ENCODE data around the gene KIAA1671. TPM values are rescaled to one million over a fixed set of nuclear protein-coding genes. Genes with fewer than 3 reads are reported as not detected.

Gene KIAA1671
- total RNA-seq, 1 experiment from 2014 or later: 12.8 TPM

DNA sequence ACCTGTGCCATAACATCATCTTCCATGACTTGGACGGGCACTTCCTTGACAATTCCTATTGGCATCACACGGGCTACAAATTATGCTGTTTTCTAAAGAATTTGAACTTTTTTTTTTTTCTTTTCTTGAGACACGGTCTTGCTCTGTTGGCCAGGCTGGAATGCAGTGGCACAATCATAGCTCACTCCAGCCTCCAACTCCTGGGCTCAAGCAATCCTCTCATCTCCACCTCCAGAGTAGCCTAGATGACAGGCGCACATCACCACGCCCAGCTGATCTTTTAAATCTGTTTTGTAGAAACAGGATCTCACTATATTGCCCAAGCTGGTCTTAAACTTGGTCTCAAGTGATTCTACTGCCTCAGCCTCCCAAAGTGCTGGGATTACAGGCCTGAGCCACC, 243.8 kb downstream of the KIAA1671 start:
- intact Hi-C loops (cut with micrococcal nuclease; ENCODE audit: unreplicated experiment): no loop called here
- DNase-seq (ENCODE audit: low spot score): no peak
- Histone ChIP-seq H3K9me3 (ENCODE audit: low read depth, low read length, poor library complexity, severe bottlenecking) (no peaks in the 10 kb centered on the region), H3K4me3 (ENCODE audit: low read depth, low read length, poor library complexity, severe bottlenecking) (no peak overlapping the region), H3K27ac (ENCODE audit: low read depth, low read length, poor library complexity, severe bottlenecking) (no peak overlapping the region), H3K4me1 (ENCODE audit: insufficient read depth, low read length, poor library complexity, severe bottlenecking) (no peaks in the 10 kb centered on the region), H3K36me3 (ENCODE audit: insufficient read depth, low read length, poor library complexity, severe bottlenecking) (no peaks in the 10 kb centered on the region), H3K27me3 (replicated peaks; ENCODE audit: insufficient read depth, low read depth, low read length, poor library complexity) (no peaks in the 10 kb centered on the region)
- TF ChIP-seq EZH2 (IDR thresholded peaks at IDR 0.05; ENCODE audit: borderline replicate concordance, low read depth, low read length, poor library complexity, severe bottlenecking) (no peak), CTCF (conservative IDR thresholded peaks at IDR 0.05; ENCODE audit: low read depth, low read length) (no peak)
- ChIA-PET CTCF (no interaction called here), POLR2A (ENCODE audit: low non-redundant PET) (no interaction called here)
- no TSS peak for BruUV-seq (replicated peaks)

DNA sequence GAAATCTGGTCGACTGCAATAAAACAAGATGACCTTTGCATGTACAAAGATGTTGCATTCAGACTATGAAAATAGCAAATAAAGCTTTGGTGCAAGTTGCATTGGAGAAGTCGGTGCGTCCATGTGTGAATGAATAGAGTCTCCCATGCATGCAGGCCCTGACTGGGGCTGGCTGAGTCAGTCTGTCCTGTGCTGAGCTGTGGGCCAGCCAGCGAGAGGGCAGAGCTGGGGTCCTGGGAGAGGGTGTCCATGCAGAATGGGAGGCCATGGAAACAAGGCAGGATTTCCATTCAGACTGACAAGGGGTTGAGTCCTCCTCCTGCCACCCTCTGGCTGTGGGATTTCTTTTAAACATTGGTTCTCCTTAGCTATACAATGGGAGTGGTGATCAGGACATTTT, 244.8 kb downstream of the KIAA1671 start:
- no peak overlapping the region for H3K4me3 ChIP-seq (ENCODE audit: low read depth, low read length, poor library complexity, severe bottlenecking)
- no peak overlapping the region for H3K27ac ChIP-seq (ENCODE audit: low read depth, low read length, poor library complexity, severe bottlenecking)
- BruUV-seq (replicated peaks): no TSS peak
- no peak for TF ChIP-seq EZH2 (IDR thresholded peaks at IDR 0.05; ENCODE audit: borderline replicate concordance, low read depth, low read length, poor library complexity, severe bottlenecking)
- TF ChIP-seq CTCF (conservative IDR thresholded peaks at IDR 0.05; ENCODE audit: low read depth, low read length): no peak
- no peaks in the 10 kb centered on the region for H3K27me3 ChIP-seq (replicated peaks; ENCODE audit: insufficient read depth, low read depth, low read length, poor library complexity)
- no peaks in the 10 kb centered on the region for H3K36me3 ChIP-seq (ENCODE audit: insufficient read depth, low read length, poor library complexity, severe bottlenecking)
- no peak for DNase-seq (ENCODE audit: low spot score)
- ChIA-PET POLR2A (ENCODE audit: low non-redundant PET) (no interaction called here), CTCF (no interaction called here)
- intact Hi-C loops (cut with micrococcal nuclease; ENCODE audit: unreplicated experiment): no loop called here
- H3K4me1 ChIP-seq (ENCODE audit: insufficient read depth, low read length, poor library complexity, severe bottlenecking): no peaks in the 10 kb centered on the region
- H3K9me3 ChIP-seq (ENCODE audit: low read depth, low read length, poor library complexity, severe bottlenecking): no peaks in the 10 kb centered on the region

- BruUV-seq (replicated peaks): no TSS peak
- H3K36me3 ChIP-seq (ENCODE audit: insufficient read depth, low read length, poor library complexity, severe bottlenecking): no peaks in the 10 kb centered on the region
- ChIA-PET POLR2A (ENCODE audit: low non-redundant PET) (no interaction called here), CTCF (no interaction called here)
- H3K4me3 ChIP-seq (ENCODE audit: low read depth, low read length, poor library complexity, severe bottlenecking): no peak within 1 kb of the TSS
- no peaks in the 10 kb centered on the region for H3K9me3 ChIP-seq (ENCODE audit: low read depth, low read length, poor library complexity, severe bottlenecking)
- intact Hi-C loops (cut with micrococcal nuclease; ENCODE audit: unreplicated experiment): no loop called here
- H3K27me3 ChIP-seq (replicated peaks; ENCODE audit: insufficient read depth, low read depth, low read length, poor library complexity): no peaks in the 10 kb centered on the region
- no peaks in the 10 kb centered on the region for H3K4me1 ChIP-seq (ENCODE audit: insufficient read depth, low read length, poor library complexity, severe bottlenecking)
- no peak within 1 kb of the TSS for H3K27ac ChIP-seq (ENCODE audit: low read depth, low read length, poor library complexity, severe bottlenecking)
- DNase-seq (ENCODE audit: low spot score): no peak
- TF ChIP-seq EZH2 (IDR thresholded peaks at IDR 0.05; ENCODE audit: borderline replicate concordance, low read depth, low read length, poor library complexity, severe bottlenecking) (no peak), CTCF (conservative IDR thresholded peaks at IDR 0.05; ENCODE audit: low read depth, low read length) (no peak)
Observed at GRCh38 chr22:25199731-25200520, 247.4 kb downstream of the KIAA1671 start, which contains the start of gene CRYBB3. Gene CRYBB3, plus strand, starts transcription at chr22:25199858. Its CDS starts 1,539 bp downstream, at chr22:25201397.

All from A673 (cell line).